GM18861 (cell line): ENCODE measurements around the gene PNCK.
"Not testable (repeated sequence)": the region's sequence is repeated elsewhere in the genome, so short reads cannot be mapped to it uniquely, and the experiment has no call there.

ENCODE experiments used
- ATAC-seq: cut with Tn5 transposase; IDR thresholded peaks from one replicate; pipeline ENCODE4 v1.9.1; 2021; ENCODE audit not compliant: unreplicated experiment

Gene PNCK

GRCh38 chrX:153699210-153699783 lies 25.7 kb upstream of the PNCK start:
- ATAC-seq, result not testable (repeated sequence)

- no peak for ATAC-seq
Observed at GRCh38 chrX:153697924-153698865, 24.6 kb upstream of the PNCK start.

- ATAC-seq, result not testable (repeated sequence)
Observed at GRCh38 chrX:153696986-153697722, 23.5 kb upstream of the PNCK start.

GRCh38 chrX:153696538-153696937 lies 22.9 kb upstream of the PNCK start:
- not testable (repeated sequence) for ATAC-seq

- ATAC-seq, result no peak
Observed at GRCh38 chrX:153696100-153696499, 22.5 kb upstream of the PNCK start.

- ATAC-seq, result no peak
Observed at GRCh38 chrX:153694687-153695270, 21.2 kb upstream of the PNCK start.

- ATAC-seq, result not testable (repeated sequence)
Observed at GRCh38 chrX:153694256-153694655, 20.6 kb upstream of the PNCK start.

GRCh38 chrX:153693216-153694086 lies 19.8 kb upstream of the PNCK start:
- no peak for ATAC-seq

GRCh38 chrX:153692611-153693156 lies 19.1 kb upstream of the PNCK start:
- no peak for ATAC-seq

- ATAC-seq, result no peak
Observed at GRCh38 chrX:153692003-153692402, 18.4 kb upstream of the PNCK start.

GRCh38 chrX:153691032-153691827 lies 17.6 kb upstream of the PNCK start:
- not testable (repeated sequence) for ATAC-seq

- ATAC-seq, result no peak
Observed at GRCh38 chrX:153690466-153690865, 16.9 kb upstream of the PNCK start.

GRCh38 chrX:153689654-153690465 lies 16.2 kb upstream of the PNCK start:
- ATAC-seq, result no peak

- ATAC-seq, result no peak
Observed at GRCh38 chrX:153688911-153689590, 15.4 kb upstream of the PNCK start.

- ATAC-seq, result no peak
Observed at GRCh38 chrX:153688506-153688905, 14.9 kb upstream of the PNCK start.

GRCh38 chrX:153688071-153688470 lies 14.5 kb upstream of the PNCK start:
- no peak for ATAC-seq

- no peak for ATAC-seq
Observed at GRCh38 chrX:153687121-153688039, 13.8 kb upstream of the PNCK start, which contains the start of gene SLC6A8. SLC6A8 (plus strand) TSS chrX:153687926; CDS start chrX:153688575, 649 bp downstream.
